Activated naive CD4-positive, alpha-beta T cell treated with anti-CD3 and anti-CD28 coated beads, Interleukin-2, amount 10 ng/mL, durations not matched to agents 7 days and 5 days (primary cell): Measurements from ENCODE around the gene TLK2.
"Not testable (repeated sequence)": the region's sequence is repeated elsewhere in the genome, so short reads cannot be mapped to it uniquely, and the experiment has no call there.

Experiments
- CTCF ChIA-PET: fragments of 350-600 bp; sonication (Branson Sonifier 250); formaldehyde crosslinking; loops from one replicate; lab custom pipeline; 2021; ENCODE audit warnings: antibody characterized with exemption; lab: Charles Lee
- DNase-seq: peaks from one replicate; pipeline ENCODE4 v3.0.0-alpha.2; 2020
- H3K27ac Mint-ChIP-seq: one replicate; pipeline ENCODE4 v1.8.0; 2021; ENCODE audit warnings: mild to moderate bottlenecking, moderate library complexity, mixed read lengths
- H3K27me3 Mint-ChIP-seq: one replicate; pipeline ENCODE4 v1.8.0; 2021; ENCODE audit warnings: mild to moderate bottlenecking, mixed read lengths
- H3K36me3 Mint-ChIP-seq: one replicate; pipeline ENCODE4 v1.8.0; 2021; ENCODE audit warnings: mixed read lengths
- H3K4me1 Mint-ChIP-seq: one replicate; pipeline ENCODE4 v1.8.0; 2021; ENCODE audit warnings: mixed read lengths
- H3K4me3 Mint-ChIP-seq: one replicate; pipeline ENCODE4 v1.8.0; 2021; ENCODE audit warnings: mild to moderate bottlenecking, moderate library complexity, mixed read lengths
- H3K9me3 Mint-ChIP-seq: one replicate; pipeline ENCODE4 v1.8.0; 2021; ENCODE audit warnings: mixed read lengths

TLK2 gene

GRCh38 chr17:62592341-62593099 is 113.9 kb downstream of the TLK2 start:
- Mint-ChIP-seq H3K36me3 (peaks cover 36% of the 10 kb centered on the region), H3K27ac (no peak overlapping the region), H3K4me3 (no peak overlapping the region), H3K9me3 (peaks cover 2% of the 10 kb centered on the region), H3K27me3 (no peaks in the 10 kb centered on the region), H3K4me1 (no peaks in the 10 kb centered on the region)
- no peak for DNase-seq
- CTCF ChIA-PET: interaction anchor here (0.6 kb wide), 1 partner anchor 130 kb away, joined by 4 read pairs; no protein-coding TSS in a partner anchor

DNA sequence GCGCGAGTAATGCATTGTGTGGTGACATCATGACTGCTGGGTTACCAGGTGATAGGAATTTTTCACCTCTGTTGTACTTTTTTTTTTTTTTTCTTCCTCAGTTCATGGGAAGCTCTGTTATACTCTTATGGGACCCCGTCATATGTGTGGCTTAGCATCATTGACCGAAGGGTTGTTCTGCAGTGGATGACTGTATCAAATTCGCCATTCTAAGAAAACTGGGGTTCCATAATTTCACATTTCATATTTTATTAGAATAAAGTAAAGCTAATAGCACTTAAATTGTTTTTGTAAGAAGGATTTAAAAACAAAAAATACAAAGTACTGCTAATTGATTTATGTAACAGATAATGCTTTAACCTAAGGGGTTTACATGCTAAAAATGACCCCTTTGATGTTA is 116.9 kb downstream of the TLK2 start:
- Mint-ChIP-seq H3K9me3 (peaks cover 2% of the 10 kb centered on the region), H3K4me3 (no peak overlapping the region), H3K27ac (no peak overlapping the region), H3K27me3 (no peaks in the 10 kb centered on the region), H3K36me3 (peaks cover 45% of the 10 kb centered on the region), H3K4me1 (no peaks in the 10 kb centered on the region)
- CTCF ChIA-PET: no interaction called here
- DNase-seq: no peak

GRCh38 chr17:62596662-62597061 is 118.0 kb downstream of the TLK2 start:
- H3K36me3 Mint-ChIP-seq: peaks cover 57% of the 10 kb centered on the region
- DNase-seq: no peak
- CTCF ChIA-PET: no interaction called here
- no peaks in the 10 kb centered on the region for H3K27me3 Mint-ChIP-seq
- no peaks in the 10 kb centered on the region for H3K4me1 Mint-ChIP-seq
- no peak overlapping the region for H3K27ac Mint-ChIP-seq
- no peak overlapping the region for H3K4me3 Mint-ChIP-seq
- peaks cover 2% of the 10 kb centered on the region for H3K9me3 Mint-ChIP-seq

GRCh38 chr17:62597150-62597549 is 118.5 kb downstream of the TLK2 start:
- H3K27me3 Mint-ChIP-seq: no peaks in the 10 kb centered on the region
- H3K36me3 Mint-ChIP-seq: peaks cover 59% of the 10 kb centered on the region
- H3K27ac Mint-ChIP-seq: no peak overlapping the region
- no peak overlapping the region for H3K4me3 Mint-ChIP-seq
- CTCF ChIA-PET: no interaction called here
- no peaks in the 10 kb centered on the region for H3K4me1 Mint-ChIP-seq
- DNase-seq: no peak
- H3K9me3 Mint-ChIP-seq: peaks cover 2% of the 10 kb centered on the region

GRCh38 chr17:62597920-62598319 is 119.3 kb downstream of the TLK2 start:
- Mint-ChIP-seq H3K27ac (no peak overlapping the region), H3K27me3 (no peaks in the 10 kb centered on the region), H3K9me3 (peaks cover 2% of the 10 kb centered on the region), H3K4me1 (no peaks in the 10 kb centered on the region), H3K4me3 (no peak overlapping the region), H3K36me3 (peaks cover 58% of the 10 kb centered on the region)
- CTCF ChIA-PET: no interaction called here
- DNase-seq: no peak

- CTCF ChIA-PET: no interaction called here
- H3K9me3 Mint-ChIP-seq: peaks cover 2% of the 10 kb centered on the region
- H3K27ac Mint-ChIP-seq: no peak overlapping the region
- H3K4me1 Mint-ChIP-seq: no peaks in the 10 kb centered on the region
- DNase-seq: no peak
- H3K36me3 Mint-ChIP-seq: peaks cover 59% of the 10 kb centered on the region
- H3K27me3 Mint-ChIP-seq: no peaks in the 10 kb centered on the region
- no peak overlapping the region for H3K4me3 Mint-ChIP-seq
These were observed 121.5 kb downstream of the TLK2 start for GRCh38 chr17:62599964-62600657.

DNA sequence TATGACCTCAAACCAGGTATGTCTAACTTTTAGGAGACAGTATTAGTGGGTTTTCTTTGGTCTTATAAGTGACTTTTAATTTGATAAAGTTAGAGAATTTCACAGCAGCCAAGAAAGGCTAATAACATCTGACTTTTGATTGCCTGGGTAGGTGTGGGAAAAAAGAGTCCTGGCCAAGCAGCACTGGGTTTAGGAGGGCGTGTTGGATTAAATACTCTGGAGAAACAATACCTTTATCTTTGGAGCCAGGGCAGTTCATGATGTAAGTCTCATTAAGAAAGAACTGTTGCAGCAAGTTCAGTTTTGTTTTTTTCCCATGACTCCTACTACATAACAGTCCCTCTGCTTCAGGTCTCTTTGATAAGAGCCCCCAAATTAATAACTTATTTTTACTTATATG is 122.2 kb downstream of the TLK2 start:
- Mint-ChIP-seq H3K9me3 (no peaks in the 10 kb centered on the region), H3K4me1 (no peaks in the 10 kb centered on the region), H3K27me3 (no peaks in the 10 kb centered on the region), H3K27ac (no peak overlapping the region), H3K4me3 (no peak overlapping the region), H3K36me3 (peaks cover 55% of the 10 kb centered on the region)
- no peak for DNase-seq
- CTCF ChIA-PET: no interaction called here

DNA sequence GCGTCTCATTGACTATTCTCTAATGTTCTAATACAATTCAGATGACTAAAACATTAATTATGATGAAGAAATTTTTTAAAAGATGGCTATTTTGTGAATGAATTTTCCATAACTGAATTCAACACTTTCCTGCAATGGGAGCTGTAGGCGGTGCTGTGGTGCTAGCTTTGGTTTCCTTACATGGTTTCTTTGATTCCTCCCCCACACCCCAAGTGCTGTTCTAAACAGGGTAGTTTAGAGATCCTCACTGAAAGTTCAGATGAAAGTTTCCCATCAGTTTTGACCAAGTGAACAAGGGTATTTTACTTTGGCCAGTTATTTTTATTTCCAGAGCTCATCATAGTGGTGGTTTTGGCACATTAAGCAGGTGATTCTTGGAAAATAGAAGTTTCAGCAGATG is 122.8 kb downstream of the TLK2 start:
- Mint-ChIP-seq H3K4me3 (no peak overlapping the region), H3K36me3 (peaks cover 55% of the 10 kb centered on the region), H3K27ac (no peak overlapping the region), H3K27me3 (no peaks in the 10 kb centered on the region), H3K4me1 (no peaks in the 10 kb centered on the region), H3K9me3 (no peaks in the 10 kb centered on the region)
- DNase-seq: no peak
- CTCF ChIA-PET: no interaction called here

- CTCF ChIA-PET: interaction anchor here (0.5 kb wide), 1 partner anchor 1754 kb away, joined by 3 read pairs; no protein-coding TSS in a partner anchor
- H3K27ac Mint-ChIP-seq, DNase-seq, H3K4me1 Mint-ChIP-seq, H3K27me3 Mint-ChIP-seq, H3K9me3 Mint-ChIP-seq, H3K4me3 Mint-ChIP-seq: not testable (repeated sequence)
- H3K36me3 Mint-ChIP-seq: peaks cover 57% of the 10 kb centered on the region
These were observed 125.2 kb downstream of the TLK2 start for GRCh38 chr17:62603783-62604182.

GRCh38 chr17:62605588-62605987 is 127.0 kb downstream of the TLK2 start:
- Mint-ChIP-seq H3K4me1 (no peaks in the 10 kb centered on the region), H3K36me3 (peaks cover 54% of the 10 kb centered on the region), H3K27ac (no peak overlapping the region), H3K9me3 (no peaks in the 10 kb centered on the region), H3K27me3 (no peaks in the 10 kb centered on the region), H3K4me3 (no peak overlapping the region)
- DNase-seq: no peak
- CTCF ChIA-PET: no interaction called here

DNA sequence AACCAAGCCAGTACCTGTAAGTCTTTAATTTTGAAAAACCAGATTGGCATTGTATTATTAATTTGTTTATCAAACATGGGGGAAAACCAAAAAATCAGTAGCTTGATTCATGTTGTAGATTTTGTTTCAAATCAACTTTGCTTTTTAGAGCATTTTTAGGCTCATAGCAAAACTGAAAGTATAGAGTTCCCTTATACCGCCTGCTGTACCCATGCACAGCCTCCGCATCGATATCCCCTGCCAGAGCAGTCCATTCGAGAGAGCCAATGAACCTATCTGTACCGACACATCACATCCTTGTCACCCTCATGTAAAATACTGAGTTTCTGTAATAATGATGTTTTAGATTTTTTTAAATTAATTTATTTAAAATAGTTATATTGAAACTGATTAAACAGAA is 132.7 kb downstream of the TLK2 start:
- CTCF ChIA-PET: no interaction called here
- Mint-ChIP-seq H3K27me3 (no peaks in the 10 kb centered on the region), H3K4me3 (no peak overlapping the region)

DNA sequence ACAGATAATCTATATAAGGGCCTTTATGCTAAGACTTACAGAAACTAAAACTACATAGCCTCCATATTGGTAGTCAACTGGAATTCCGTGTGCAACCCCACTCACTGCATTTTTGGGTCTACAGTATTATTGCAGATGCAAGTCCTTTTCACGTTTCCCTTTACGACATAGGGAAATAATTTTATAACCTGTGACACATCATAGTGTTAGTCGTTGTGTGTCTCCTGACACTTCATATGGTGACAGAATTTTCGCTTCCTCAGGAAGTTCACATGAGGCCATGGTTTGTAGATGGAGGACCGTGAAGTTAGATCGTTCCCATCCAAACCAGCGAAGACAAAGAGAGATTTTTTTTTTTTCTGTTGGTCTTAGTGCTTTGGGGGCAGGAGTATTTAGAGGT is 133.1 kb downstream of the TLK2 start:
- H3K27ac Mint-ChIP-seq: no peak overlapping the region
- no peaks in the 10 kb centered on the region for H3K9me3 Mint-ChIP-seq
- DNase-seq: no peak
- H3K4me3 Mint-ChIP-seq: no peak overlapping the region
- H3K36me3 Mint-ChIP-seq: peaks cover 47% of the 10 kb centered on the region
- CTCF ChIA-PET: no interaction called here
- no peaks in the 10 kb centered on the region for H3K27me3 Mint-ChIP-seq
- H3K4me1 Mint-ChIP-seq: no peaks in the 10 kb centered on the region

More for the DNA sequence above, 132.7 kb downstream of the TLK2 start:
- Mint-ChIP-seq H3K4me1 (no peaks in the 10 kb centered on the region), H3K36me3 (peaks cover 50% of the 10 kb centered on the region), H3K27ac (no peak overlapping the region), H3K9me3 (no peaks in the 10 kb centered on the region)
- no peak for DNase-seq

DNA sequence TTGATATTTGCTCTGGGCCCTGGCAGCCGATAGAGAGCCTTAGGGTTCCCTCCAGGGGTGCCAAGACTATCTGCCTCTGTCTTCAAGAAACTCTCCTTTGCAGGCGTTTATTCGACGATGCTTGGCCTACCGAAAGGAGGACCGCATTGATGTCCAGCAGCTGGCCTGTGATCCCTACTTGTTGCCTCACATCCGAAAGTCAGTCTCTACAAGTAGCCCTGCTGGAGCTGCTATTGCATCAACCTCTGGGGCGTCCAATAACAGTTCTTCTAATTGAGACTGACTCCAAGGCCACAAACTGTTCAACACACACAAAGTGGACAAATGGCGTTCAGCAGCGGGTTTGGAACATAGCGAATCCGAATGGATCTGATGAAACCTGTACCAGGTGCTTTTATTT is 133.7 kb downstream of the TLK2 start:
- H3K4me1 Mint-ChIP-seq, H3K4me3 Mint-ChIP-seq, H3K9me3 Mint-ChIP-seq, DNase-seq, CTCF ChIA-PET, H3K27me3 Mint-ChIP-seq, H3K27ac Mint-ChIP-seq: not testable (repeated sequence)
- H3K36me3 Mint-ChIP-seq: peaks cover 44% of the 10 kb centered on the region

GRCh38 chr17:62613095-62613494 is 134.5 kb downstream of the TLK2 start:
- DNase-seq, CTCF ChIA-PET, H3K27me3 Mint-ChIP-seq, H3K4me3 Mint-ChIP-seq, H3K27ac Mint-ChIP-seq, H3K9me3 Mint-ChIP-seq, H3K4me1 Mint-ChIP-seq: not testable (repeated sequence)
- peaks cover 38% of the 10 kb centered on the region for H3K36me3 Mint-ChIP-seq

DNA sequence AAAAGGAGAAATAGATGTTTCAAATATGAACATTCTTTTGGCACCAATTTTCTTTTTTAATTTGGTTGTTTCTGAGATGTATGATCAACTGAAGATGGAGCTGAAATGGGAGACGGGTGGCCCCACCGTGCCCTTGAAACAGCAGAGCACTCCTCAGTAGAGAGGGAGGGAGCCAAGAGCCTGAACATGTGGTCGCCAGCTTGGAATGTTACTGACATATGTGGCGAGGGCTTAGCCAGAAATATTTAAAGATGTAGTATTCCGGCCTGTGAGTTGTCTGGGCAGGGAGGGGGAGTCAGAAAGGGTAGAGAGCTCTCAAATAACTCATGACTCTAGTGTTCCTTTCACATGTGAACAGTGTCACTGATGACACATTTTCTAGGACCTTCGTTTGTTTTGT is 135.5 kb downstream of the TLK2 start:
- Mint-ChIP-seq H3K9me3 (no peaks in the 10 kb centered on the region), H3K4me3 (no peak overlapping the region), H3K36me3 (peaks cover 30% of the 10 kb centered on the region), H3K4me1 (no peaks in the 10 kb centered on the region), H3K27me3 (no peaks in the 10 kb centered on the region), H3K27ac (no peak overlapping the region)
- no peak for DNase-seq
- CTCF ChIA-PET: interaction anchor here (1.1 kb wide), 1 partner anchor 15 kb away, joined by 3 read pairs; no protein-coding TSS in a partner anchor
